Mammary epithelial cell (primary cell): ENCODE measurements around the gene TNFAIP3.

Experiments
- CTCF ChIP-seq, 2 donors: IDR thresholded peaks in 1 of 2; conservative IDR thresholded peaks in 1 of 2; 2 replicates each; pipeline ENCODE4 v1.5.1; 2011 to 2012; ENCODE audit warnings: inconsistent platforms in 2 of 2, low read length in 2 of 2, mild to moderate bottlenecking in 2 of 2, control low read depth in 1 of 2, low read depth in 1 of 2; ENCODE audit not compliant: insufficient read depth in 1 of 2; ENCODE audit errors: extremely low read depth in 1 of 2
- EZH2 ChIP-seq: IDR thresholded peaks from 2 replicates; pipeline ENCODE4 v1.6.1; 2012; ENCODE audit warnings: low read length, inconsistent platforms, borderline replicate concordance

GRCh38 chr6:137871291-137871690 lies 4.2 kb downstream of the TNFAIP3 start:
- no peak for TF ChIP-seq CTCF (conservative IDR thresholded peaks at IDR 0.05 in 1 of 2, IDR thresholded peaks at IDR 0.05 in 1 of 2; ENCODE audit: extremely low read depth in 1 of 2, insufficient read depth in 1 of 2, low read depth in 1 of 2, low read length in 2 of 2)
- TF ChIP-seq EZH2, result no peak
